GM19468 (cell line): Measurements from ENCODE around the gene NDUFS2.
"Not testable (repeated sequence)": the region's sequence is repeated elsewhere in the genome, so short reads cannot be mapped to it uniquely, and the experiment has no call there.

Experiments
- ATAC-seq: cut with Tn5 transposase; IDR thresholded peaks from one replicate; pipeline ENCODE4 v1.9.1; 2021; ENCODE audit warnings: mild to moderate bottlenecking, moderate library complexity, moderate number of reproducible peaks; ENCODE audit not compliant: unreplicated experiment; ENCODE audit errors: extremely low read depth

Gene NDUFS2

DNA sequence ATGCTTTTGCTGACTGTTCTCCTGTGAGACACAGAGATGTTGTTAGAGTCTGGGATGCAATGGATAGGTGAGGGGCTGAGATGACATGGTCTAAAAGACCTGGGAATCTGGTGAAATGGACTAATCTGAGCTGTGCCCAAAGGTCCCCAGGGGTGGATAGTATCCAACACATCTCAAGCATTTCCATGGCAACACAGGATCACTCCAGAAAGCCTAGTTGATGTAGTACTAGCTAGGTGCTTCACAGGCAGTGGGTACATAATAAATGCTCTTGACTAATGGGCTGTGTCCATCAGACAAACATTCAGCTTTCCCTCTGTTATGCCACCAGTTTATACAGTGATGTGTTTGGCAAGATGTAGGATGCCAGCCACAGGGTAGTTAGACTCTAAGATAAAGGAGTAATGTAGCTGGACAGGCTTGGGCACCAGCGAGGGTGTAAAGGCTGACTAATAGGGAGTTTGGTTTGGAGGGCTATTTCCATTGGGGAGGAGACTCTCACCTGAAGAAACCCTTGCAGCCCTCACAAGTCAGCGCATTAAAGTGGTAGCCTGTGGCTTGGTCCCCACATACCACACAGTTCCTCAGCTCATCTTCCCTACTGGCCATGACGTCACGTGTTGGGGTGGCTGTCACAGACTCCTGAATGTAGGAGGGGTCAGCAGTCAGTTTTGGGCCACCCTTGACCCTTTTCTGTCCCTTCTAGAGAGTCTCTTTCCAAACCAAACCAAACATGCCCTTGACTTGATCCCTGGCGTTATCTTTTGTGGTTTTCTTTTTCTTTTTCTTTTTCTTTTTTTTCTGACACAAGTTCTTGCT, 34.0 kb downstream of the NDUFS2 start:
- no peak for ATAC-seq

DNA sequence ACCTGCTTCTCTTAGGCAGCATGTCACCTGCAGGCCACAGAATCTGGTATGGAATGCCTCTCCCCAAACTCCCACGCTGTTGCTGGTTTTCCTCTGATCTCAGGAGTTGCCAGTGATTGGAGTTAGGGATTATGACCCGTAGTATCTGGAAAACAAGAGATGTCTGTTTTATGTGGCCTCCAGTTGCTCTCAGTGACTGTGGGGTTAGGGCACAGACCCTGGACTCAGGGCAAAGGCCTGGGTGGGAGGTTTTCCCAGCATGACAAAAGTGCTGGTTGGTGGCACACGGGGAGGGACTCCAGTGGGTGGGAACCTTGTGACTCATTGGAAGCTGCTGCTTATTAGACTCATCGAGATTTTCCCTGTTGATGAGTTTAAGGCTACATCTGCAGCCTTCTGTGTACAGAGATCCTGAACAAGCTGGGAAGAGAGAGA, 35.9 kb downstream of the NDUFS2 start, which contains the start of gene NR1I3:
Gene NR1I3 (minus strand): TSS at position 165 of the 435 bp plus-strand sequence. CDS start 1,638 bp downstream, outside the sequence.
- no peak for ATAC-seq

DNA sequence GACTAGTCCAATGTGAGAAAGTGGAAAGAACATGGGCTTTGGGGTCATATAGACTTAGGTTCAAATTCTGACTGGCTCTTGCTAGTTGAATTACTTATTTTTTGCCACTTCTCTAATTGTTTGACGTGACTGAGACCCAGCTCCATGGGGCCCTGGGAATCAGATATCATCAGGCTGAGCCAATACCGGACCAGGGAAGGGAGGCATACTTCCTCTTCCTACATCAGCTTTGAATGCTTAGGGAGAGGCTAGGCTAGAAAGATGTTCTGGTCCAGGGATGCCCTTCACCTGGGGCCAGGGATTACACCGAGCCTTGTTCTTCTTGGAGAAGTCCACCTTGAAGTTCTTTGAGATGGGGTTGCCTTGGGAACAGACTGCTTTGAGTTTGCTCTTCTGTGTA, 39.5 kb downstream of the NDUFS2 start:
- ATAC-seq = no peak

DNA sequence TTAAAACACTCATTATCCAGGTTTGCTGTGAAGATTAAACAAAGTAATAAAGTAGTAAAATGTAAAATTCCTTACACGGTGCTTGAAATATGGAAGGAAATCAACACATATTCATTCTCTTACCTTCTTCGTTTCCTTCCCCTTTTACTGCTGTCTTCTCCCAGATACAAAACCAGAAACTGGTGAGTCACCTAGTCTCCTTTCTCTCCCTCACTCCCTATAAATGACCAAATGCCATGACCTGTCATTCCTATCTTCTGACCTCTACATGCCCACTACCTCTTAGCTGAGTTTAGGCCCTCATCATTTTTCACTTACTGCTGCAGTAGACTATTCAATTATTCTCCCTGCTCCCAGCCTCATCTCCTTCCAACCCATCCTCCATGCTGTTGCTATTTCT, 40.1 kb downstream of the NDUFS2 start:
- ATAC-seq = no peak

DNA sequence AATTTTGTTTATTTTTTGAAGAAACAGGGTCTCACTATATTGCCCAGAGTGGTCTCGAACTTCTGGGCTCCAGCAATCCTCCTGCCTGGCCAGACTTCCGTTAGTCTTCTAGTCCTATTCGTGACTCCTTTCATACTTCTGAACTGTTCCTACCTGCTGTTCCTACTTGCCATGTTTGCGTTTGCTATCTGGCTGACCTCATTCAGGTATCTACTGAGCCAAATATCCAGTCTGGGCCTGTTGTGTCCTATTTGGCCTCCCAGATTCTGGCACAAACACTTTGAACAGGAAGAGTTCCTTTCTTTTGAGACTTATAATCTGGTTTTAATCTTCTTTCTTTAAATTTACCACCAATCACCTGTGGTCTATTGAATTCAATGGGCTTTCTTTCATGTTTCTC, 42.7 kb downstream of the NDUFS2 start:
- no peak for ATAC-seq

DNA sequence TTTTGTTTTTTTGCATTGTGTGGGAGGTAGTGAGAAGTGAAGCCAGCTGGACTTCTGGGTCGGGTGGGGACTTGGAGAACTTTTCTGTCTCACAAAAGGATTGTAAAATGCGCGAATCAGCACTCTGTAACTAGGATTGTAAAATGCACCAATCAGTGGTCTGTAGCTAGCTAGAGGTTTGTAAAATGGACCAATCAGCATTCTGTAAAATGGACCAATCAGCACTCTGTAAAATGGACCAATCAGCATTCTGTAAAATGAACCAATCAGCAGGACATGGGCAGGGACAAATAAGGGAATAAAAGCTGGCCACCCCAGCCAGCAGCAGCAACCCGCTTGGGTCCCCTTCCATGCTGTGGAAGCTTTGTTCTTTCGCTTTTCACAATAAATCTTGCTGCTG, 47.9 kb downstream of the NDUFS2 start:
- ATAC-seq = not testable (repeated sequence)

DNA sequence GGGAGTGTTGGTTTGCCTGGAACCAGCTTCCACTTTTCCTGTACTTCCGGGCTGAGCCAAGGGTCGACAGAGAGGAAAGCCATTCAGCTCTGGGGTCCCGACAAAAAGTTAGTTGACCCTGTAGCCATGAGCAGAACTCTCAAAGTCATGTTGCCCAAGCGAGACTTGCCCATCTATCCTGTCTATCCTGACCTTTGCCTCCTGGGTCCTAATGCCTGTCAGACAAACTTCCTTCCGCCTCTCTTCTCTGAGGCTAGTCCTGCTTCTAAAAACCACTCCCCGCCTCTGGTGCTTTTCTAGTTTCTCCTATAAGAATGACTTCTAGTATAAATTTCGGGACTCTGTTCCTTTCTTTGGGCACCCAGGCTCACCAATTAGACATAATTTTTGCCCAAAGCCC, 48.7 kb downstream of the NDUFS2 start:
- no peak for ATAC-seq

DNA sequence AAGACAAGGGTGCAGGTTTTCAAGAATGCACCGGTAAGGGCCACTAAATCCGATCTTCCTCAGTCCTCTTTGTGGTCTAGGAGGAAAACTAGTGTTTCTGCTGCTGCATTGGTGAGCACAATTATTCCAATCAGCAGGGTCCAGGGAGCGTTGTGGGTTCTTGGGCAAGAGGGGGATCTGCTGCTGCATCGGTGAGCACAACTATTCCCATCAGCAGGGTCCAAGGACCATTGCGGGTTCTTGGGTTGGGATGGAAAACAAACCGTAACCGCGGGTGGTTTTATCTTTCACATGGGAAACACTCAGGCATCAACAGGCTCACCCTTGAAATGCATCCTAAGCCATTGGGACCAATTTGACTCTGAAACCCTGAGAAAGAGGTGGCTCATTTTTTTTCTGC, 49.4 kb downstream of the NDUFS2 start:
- no peak for ATAC-seq

DNA sequence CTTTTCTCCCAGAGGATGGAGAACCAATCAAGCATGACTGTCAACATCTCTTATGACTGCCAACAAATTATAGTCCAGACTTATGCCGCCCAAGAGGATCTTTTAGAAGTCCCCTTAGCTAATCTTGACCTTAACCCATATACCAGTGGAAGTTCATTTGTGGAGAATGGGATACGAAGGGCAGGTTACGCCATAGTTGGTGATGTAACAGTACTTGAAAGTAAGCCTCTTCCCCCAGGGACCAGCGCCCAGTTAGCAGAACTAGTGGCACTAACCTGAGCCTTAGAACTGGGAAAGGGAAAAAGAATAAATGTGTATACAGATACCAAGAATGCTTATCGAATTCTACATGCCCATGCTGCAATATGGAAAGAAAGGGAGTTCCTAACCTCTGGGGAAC, 53.1 kb downstream of the NDUFS2 start:
- not testable (repeated sequence) for ATAC-seq

DNA sequence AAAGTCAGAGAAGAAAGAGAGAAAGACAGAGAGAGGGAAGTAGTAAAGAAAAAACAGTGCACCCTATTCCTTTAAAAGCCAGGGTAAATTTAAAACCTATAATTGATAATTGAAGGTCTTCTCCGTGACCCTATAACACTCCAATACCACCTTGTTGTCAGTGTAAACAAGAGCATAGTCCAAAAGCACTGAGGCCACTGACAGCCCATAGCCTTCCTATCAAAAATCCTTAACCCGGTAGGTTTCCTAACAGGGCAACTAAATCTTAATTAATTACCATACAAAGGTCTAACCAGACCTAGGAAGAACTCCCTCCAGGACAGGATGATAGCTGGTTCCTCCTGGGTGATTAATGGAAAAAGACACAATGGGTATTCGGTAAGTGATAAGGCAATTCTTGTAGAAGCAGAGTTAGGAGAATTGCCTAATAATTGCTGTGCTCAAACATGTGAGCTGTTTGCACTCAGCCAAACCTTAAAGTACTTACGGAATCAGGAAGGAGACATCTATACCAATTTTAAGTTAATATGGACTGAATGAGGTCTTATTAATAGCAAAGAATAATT, 53.9 kb downstream of the NDUFS2 start:
- ATAC-seq = not testable (repeated sequence)

DNA sequence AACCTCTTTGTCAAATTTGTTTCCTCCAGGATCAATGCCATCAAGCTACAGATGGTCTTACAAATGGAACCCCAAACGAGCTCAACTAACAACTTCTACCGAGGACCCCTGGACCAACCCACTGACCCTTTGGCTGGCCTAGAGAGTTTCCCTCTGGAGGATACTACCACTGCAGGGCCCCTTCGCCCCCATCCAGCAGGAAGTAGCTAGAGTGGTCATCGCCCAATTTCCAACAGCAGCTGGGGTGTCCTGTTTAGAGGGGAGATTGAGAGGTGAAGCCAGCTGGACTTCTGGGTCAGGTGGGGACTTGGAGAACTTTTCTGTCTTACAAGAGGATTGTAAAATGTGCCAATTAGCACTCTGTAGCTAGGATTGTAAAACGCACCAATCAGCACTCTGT, 54.9 kb downstream of the NDUFS2 start:
- not testable (repeated sequence) for ATAC-seq

DNA sequence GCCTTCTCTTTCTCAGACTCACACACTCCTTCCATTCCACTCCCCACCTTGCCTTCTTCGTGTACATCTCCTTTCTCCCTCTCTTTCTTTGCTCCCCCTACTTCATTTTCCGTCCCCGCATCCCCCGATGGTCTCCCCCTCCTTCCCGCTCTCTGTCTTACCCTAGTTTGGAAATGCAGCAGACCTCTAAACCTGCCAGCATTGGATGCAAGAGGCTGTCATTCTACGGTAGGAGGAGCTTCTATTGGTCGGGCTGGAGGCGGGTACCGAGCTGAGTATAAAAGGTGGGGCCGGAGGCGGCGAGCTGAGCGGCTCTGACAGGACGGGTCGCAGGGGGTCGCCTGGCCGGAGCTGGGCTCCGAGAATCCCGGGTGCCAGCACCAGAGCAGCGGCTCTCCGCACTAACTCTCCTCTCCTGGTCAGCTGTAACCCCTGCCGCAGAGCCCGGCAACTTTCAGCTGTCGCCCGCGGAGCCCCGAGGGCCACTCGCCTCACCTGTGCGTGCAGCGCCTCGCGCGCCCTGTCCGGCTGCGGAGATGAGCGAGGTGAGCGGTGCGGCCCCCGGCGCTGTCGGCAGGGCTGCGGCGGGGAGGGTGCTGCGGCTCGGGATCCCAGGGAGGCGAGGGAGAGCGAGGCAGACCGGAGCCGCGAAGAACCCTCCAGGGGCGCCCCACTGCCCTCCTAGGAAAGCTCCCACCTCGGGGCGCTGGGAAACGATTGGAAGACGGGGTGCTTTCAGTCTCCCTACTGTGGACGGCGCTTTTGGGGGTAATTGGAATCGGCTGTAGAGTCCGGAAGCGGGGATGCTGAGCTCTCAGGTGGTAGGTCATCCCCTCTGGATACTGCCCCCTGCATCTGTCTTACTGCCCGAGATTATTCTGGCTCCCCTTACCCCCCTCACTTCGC, 56.5 kb downstream of the NDUFS2 start, which contains the start of gene PCP4L1:
Gene PCP4L1 (plus strand): TSS at position 307 of the 906 bp plus-strand sequence. CDS start 230 bp downstream, at position 537.
- ATAC-seq = no peak

DNA sequence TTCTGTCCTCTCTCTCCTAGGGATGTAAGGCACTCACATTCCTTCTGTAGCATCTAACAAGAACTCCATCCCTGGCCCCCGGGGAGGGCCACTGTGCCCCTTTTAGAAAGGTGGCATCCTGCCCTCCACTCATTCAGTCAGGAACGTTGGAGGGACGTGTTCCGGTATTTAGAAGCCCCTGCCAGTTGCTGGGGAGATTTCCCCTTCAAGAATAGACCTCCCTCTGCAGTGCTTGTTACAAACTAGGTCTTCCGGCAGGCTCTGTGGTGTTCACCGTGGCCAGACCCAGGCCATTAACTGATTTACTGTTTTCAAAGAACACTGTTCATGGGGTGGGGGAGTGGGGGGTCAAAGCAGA, 57.2 kb downstream of the NDUFS2 start:
- no peak for ATAC-seq

DNA sequence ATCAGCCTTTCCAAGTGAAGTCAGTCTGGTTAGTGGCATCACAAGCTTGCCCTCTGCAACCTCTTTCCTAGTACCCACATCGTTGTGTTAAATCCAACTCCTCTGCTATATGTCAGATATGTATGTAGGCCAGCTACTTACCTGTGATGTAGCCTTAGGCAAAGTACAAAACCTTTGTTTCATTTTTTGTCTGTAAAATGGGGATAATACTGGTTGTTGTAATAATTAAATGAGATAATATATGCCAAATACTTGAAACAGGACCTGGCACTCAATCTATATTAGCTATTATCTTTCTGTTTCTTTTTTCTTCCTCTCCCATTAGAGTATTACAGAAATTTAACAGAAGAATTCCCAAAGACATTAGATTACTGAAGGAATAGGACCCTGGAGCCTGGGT, 57.6 kb downstream of the NDUFS2 start:
- ATAC-seq = no peak

DNA sequence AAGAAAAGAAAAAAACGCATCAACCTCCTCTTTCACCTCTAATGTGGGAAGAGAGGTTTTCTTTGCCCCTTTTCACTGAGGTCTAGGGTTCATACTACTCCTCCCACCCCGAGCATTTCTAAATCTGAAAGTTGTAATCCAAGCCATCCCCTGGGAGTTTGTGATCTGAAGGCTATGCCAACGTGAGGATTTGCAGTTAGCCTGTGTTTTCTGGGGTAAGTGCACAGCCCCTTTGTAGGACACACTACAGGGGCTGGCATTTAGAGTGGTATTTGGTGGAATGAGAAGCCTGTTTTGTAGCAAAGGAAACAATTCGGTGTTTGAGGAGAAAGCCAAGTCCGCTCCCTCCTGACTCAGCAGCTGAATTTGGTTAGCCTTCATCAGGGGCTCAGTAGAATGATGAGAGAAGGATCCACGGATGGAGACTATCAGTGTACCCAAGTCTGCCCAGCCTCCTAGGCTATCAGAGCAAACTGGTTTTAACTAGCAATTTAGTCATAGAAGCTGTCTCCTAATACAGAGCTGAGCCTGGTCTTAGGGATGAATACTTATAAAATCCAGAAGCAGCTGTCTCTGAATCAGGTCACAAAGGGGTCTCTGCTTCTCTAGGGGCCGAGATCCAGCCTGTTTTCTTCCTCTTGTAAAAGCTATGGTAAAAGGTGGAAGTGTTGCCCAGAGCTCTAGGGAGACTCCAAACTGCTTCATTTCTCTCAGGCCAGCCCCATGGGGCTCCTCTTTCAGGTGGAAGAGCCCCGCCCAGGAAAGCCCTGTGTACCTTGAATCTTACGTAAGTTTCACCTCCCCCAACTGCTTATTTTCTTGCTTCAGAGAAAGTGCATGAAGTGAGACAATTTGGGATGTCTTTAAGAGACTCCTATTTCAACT, 58.5 kb downstream of the NDUFS2 start:
- no peak for ATAC-seq

DNA sequence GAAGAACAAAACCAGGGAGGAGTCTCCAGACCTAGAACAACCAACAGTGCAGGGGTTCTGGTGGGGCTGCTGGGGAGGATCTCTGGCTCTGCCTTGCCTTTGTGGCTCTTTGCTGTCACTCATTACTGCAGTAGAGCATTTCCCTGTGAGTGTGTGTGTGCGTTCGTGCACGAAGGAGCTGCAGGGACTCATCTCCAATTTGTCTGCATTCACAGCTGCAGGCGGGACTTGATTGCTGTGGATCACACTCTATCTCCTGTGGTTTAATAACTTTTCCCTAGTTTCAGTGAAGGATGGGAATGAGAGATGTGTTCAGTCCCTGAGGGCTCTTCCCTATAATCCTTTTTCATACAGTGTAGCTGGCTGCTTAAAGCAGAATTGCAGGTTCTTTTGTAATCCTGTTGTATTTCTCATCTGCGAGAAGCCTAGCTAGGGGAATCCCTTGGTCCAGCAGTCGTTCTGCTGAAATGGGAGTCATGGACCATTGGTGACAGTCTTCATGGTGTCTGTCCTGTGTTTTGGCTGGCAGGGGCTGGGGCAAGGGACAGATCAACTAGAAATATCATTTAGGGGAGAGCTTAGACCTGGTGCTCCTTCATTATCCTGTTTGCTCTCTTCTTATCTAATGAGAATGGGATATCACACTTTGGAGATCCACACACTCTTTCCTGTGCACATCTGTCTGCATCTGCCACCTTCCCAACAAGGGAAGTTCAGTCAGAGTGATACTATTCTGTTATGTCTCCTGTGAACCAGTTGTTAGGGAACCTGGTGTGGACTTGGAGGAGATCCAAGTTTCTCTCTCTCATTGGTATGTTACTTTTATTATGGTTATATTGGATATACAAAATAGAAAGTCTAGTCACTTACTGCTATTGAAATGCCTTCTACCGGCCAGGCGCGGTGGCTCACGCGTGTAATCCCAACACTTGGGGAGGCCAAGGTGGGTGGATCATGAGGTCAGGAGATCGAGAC, 59.4 kb downstream of the NDUFS2 start:
- no peak for ATAC-seq
